Keratinocyte (primary cell): ENCODE results near the gene SERPIND1. TPM values are rescaled to one million over a fixed set of nuclear protein-coding genes. Genes with fewer than 3 reads are reported as not detected.

Experiments
- DNase-seq: peaks from one replicate; pipeline ENCODE4 v3.0.0-alpha.2; 2011; ENCODE audit warnings: low read depth, missing footprints, low spot score
- FAIRE-seq: peaks from 2 replicates; lab custom pipeline; 2011; peaks lifted over from hg19 to GRCh38; lab: Jason Lieb, UNC
- H2AFZ ChIP-seq: 2 replicates; pipeline ENCODE4 v1.6.0; 2012; ENCODE audit warnings: low read length, control low read depth, inconsistent platforms; ENCODE audit not compliant: control insufficient read depth
- H3K27ac ChIP-seq: 2 replicates; pipeline ENCODE4 v1.5.1; 2011; ENCODE audit warnings: low read length; ENCODE audit not compliant: control insufficient read depth, insufficient read depth
- H3K27me3 ChIP-seq: 3 replicates; pipeline ENCODE4 v1.6.0; 2011; ENCODE audit warnings: low read length; ENCODE audit not compliant: control insufficient read depth, insufficient read depth; ENCODE audit errors: extremely low read depth
- H3K36me3 ChIP-seq, 2 experiments: 2 replicates in 1 of 2; 3 replicates in 1 of 2; pipeline ENCODE4 v1.5.1; 2011; ENCODE audit warnings: low read length in 2 of 2, mild to moderate bottlenecking in 1 of 2; ENCODE audit not compliant: control insufficient read depth in 2 of 2, insufficient read depth in 2 of 2; ENCODE audit errors: extremely low read depth in 1 of 2
- H3K4me1 ChIP-seq: 3 replicates; pipeline ENCODE4 v1.5.1; 2011; ENCODE audit warnings: low read length; ENCODE audit not compliant: control insufficient read depth, insufficient read depth; ENCODE audit errors: extremely low read depth
- H3K4me2 ChIP-seq: 3 replicates; pipeline ENCODE4 v1.6.0; 2011; ENCODE audit warnings: low read depth, low read length; ENCODE audit not compliant: control insufficient read depth, insufficient read depth; ENCODE audit errors: extremely low read depth
- H3K4me3 ChIP-seq, 3 experiments: fragments of 200-600 bp in 1 of 3; sonication (generic) in 1 of 3; 2 replicates in 2 of 3; 3 replicates in 1 of 3; pipeline ENCODE4 v1.5.1; 2011 to 2016; ENCODE audit warnings: low read length in 3 of 3, mild to moderate bottlenecking in 3 of 3, control low read depth in 2 of 3, inconsistent platforms in 1 of 3, low read depth in 1 of 3, mixed read lengths in 1 of 3, mixed run types in 1 of 3, moderate library complexity in 1 of 3; ENCODE audit not compliant: control insufficient read depth in 2 of 3, insufficient read depth in 2 of 3; ENCODE audit errors: extremely low read depth in 1 of 3
- H3K79me2 ChIP-seq: 2 replicates; pipeline ENCODE4 v1.6.0; 2012; ENCODE audit warnings: low read length; ENCODE audit not compliant: control insufficient read depth, insufficient read depth
- H3K9ac ChIP-seq: 3 replicates; pipeline ENCODE4 v1.6.0; 2011; ENCODE audit warnings: low read length; ENCODE audit not compliant: control insufficient read depth, insufficient read depth; ENCODE audit errors: extremely low read depth
- H3K9me1 ChIP-seq: 3 replicates; pipeline ENCODE4 v1.6.0; 2011; ENCODE audit warnings: low read length; ENCODE audit not compliant: control insufficient read depth, insufficient read depth; ENCODE audit errors: extremely low read depth
- H3K9me3 ChIP-seq: 2 replicates; pipeline ENCODE4 v1.5.1; 2012; ENCODE audit warnings: low read depth, low read length; ENCODE audit not compliant: control insufficient read depth
- H4K20me1 ChIP-seq: 3 replicates; pipeline ENCODE4 v1.6.0; 2011; ENCODE audit warnings: low read length; ENCODE audit not compliant: control insufficient read depth, insufficient read depth; ENCODE audit errors: extremely low read depth
- EZH2 ChIP-seq: IDR thresholded peaks from one replicate; pipeline ENCODE4 v1.6.1; 2012; ENCODE audit warnings: inconsistent platforms, mild to moderate bottlenecking, low read length, moderate library complexity
- dilution Hi-C: fragments of 300-500 bp; cut with MboI; formaldehyde crosslinking; loops from one replicate; pipeline ENCODE4 v1.7.0; 2020; ENCODE audit warnings: low sequenced_read_pairs; ENCODE audit not compliant: extremely low pct_ligation_motif_present
- polyA plus RNA-seq, 5 experiments: library from polyadenylated mRNA; depleted of rRNA in 3 of 5; stranded (reverse) in 3 of 5; stranded (forward) in 1 of 5; unstranded in 1 of 5; fragments of >200 nt; gene quantifications; 1 replicate in 1 of 5; 2 replicates in 3 of 5; 3 replicates in 1 of 5; pipeline versions ENCODE4 v1.2.1 to v1.2.3, GENCODE V29; 2011 to 2012; ENCODE audit warnings: missing spikeins in 2 of 5, low read depth in 1 of 5, low replicate concordance in 1 of 5
- TF ChIP-seq, protein P1 (sequence below), 3 experiments: IDR thresholded peaks in 1 of 3; conservative IDR thresholded peaks in 1 of 3; optimal IDR thresholded peaks in 1 of 3; 2 replicates in 2 of 3; 3 replicates in 1 of 3; pipeline versions ENCODE3 to v1.5.1; 2011; ENCODE audit warnings: low read length in 3 of 3, mild to moderate bottlenecking in 3 of 3, moderate library complexity in 2 of 3, control low read depth in 1 of 3, inconsistent platforms in 1 of 3; ENCODE audit not compliant: insufficient read depth in 2 of 3; ENCODE audit errors: extremely low read depth in 1 of 3

SERPIND1 gene
- polyA plus RNA-seq, 1 donor (not counting 4 experiments of a cell fraction or from before 2014, with no cell fraction given): not detected

DNA sequence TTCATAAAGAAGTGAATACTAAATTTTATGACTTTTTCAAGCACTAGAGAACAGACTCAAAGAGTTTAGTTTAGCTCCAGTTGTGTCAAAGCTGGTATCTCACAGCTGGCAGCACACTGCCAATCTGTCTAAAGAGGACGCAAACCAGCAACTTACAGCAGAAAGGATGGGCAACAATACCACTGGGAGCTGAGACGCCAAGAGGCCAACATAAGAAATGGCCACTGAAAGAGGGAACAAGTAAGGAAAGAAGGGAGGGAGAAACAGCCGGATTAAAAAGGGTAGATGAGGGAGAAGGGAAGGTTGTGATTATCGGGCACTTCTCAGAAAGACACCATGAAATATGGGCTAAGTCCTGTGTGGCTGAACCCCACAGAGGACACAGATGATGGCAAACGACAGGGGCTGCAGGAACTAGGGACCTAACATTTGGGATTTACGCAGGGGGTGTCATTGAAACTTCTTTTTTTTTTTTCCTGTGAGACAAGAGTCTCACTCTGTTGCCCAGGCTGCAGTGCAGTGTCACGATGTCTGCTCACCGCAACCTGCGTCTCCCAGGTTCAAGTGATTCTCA is 41.7 kb downstream of the SERPIND1 start:
- DNase-seq (no peak), FAIRE-seq (no peak)
- TF ChIP-seq EZH2: no peak
- TF ChIP-seq, protein P1, sequence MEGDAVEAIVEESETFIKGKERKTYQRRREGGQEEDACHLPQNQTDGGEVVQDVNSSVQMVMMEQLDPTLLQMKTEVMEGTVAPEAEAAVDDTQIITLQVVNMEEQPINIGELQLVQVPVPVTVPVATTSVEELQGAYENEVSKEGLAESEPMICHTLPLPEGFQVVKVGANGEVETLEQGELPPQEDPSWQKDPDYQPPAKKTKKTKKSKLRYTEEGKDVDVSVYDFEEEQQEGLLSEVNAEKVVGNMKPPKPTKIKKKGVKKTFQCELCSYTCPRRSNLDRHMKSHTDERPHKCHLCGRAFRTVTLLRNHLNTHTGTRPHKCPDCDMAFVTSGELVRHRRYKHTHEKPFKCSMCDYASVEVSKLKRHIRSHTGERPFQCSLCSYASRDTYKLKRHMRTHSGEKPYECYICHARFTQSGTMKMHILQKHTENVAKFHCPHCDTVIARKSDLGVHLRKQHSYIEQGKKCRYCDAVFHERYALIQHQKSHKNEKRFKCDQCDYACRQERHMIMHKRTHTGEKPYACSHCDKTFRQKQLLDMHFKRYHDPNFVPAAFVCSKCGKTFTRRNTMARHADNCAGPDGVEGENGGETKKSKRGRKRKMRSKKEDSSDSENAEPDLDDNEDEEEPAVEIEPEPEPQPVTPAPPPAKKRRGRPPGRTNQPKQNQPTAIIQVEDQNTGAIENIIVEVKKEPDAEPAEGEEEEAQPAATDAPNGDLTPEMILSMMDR (optimal IDR thresholded peaks at IDR 0.05 in 1 of 3, IDR thresholded peaks at IDR 0.05 in 1 of 3, conservative IDR thresholded peaks at IDR 0.05 in 1 of 3; ENCODE audit: extremely low read depth in 1 of 3, insufficient read depth in 2 of 3, low read length in 3 of 3): no peak
- dilution Hi-C loops: no loop called here
- no peak overlapping the region for H3K4me3 ChIP-seq
- no peaks in the 10 kb centered on the region for H3K79me2 ChIP-seq
- H3K4me1 ChIP-seq: no peaks in the 10 kb centered on the region
- H2AFZ ChIP-seq: no peak overlapping the region
- H3K27ac ChIP-seq: no peak overlapping the region
- no peaks in the 10 kb centered on the region for H3K9me3 ChIP-seq
- peaks cover 12 to 15% of the 10 kb centered on the region in 2 experiments for H3K36me3 ChIP-seq
- H4K20me1 ChIP-seq: no peaks in the 10 kb centered on the region
- no peak overlapping the region for H3K9ac ChIP-seq
- no peak overlapping the region for H3K4me2 ChIP-seq
- no peaks in the 10 kb centered on the region for H3K9me1 ChIP-seq
- H3K27me3 ChIP-seq: no peaks in the 10 kb centered on the region

DNA sequence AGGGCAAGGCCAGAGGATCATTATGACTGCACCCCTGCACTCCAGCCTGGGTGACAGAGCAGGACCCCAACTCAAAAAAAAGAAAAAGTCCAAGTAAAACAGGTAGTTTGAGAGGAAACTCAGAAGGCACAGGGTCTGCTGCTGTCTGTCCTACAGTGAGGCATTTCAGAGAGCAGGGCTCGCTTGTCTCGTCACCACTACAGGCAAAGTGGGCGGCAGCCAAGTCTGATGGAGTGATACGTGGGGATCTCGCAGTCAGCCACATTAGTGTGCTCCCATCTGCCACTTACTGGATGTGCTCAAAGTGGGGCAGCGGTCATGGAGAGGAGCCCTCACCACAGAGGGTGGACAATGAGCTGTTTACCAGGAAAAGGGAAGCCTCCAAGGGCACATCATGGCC is 42.6 kb downstream of the SERPIND1 start:
- Histone ChIP-seq H3K4me2 (no peak overlapping the region), H3K9me3 (no peaks in the 10 kb centered on the region), H4K20me1 (no peaks in the 10 kb centered on the region), H3K27ac (no peak overlapping the region), H3K9me1 (no peaks in the 10 kb centered on the region), H3K36me3 (peaks cover 8 to 11% of the 10 kb centered on the region in 2 experiments), H3K79me2 (no peaks in the 10 kb centered on the region), H3K4me3 (no peak overlapping the region), H2AFZ (no peak overlapping the region), H3K9ac (no peak overlapping the region), H3K4me1 (no peaks in the 10 kb centered on the region), H3K27me3 (no peaks in the 10 kb centered on the region)
- DNase-seq (no peak), FAIRE-seq (no peak)
- dilution Hi-C loops: no loop called here
- TF ChIP-seq, protein P1 (optimal IDR thresholded peaks at IDR 0.05 in 1 of 3, IDR thresholded peaks at IDR 0.05 in 1 of 3, conservative IDR thresholded peaks at IDR 0.05 in 1 of 3; ENCODE audit: extremely low read depth in 1 of 3, insufficient read depth in 2 of 3, low read length in 3 of 3): no peak
- no peak for TF ChIP-seq EZH2
